ENCODE data around the gene SMOC1.

The SMOC1 gene

GRCh38 chr14:70078329-70078728 is 199.1 kb downstream of the SMOC1 start:
- DNase-seq (ENCODE audit: low spot score) = no peak
- peak; percentile 83 for FAIRE-seq

- FAIRE-seq (peak; percentile 35), DNase-seq (ENCODE audit: low spot score) (no peak)
Measured at GRCh38 chr14:70080076-70080475, 200.9 kb downstream of the SMOC1 start.

Data from urothelium cell line (cell line).